CD4-positive, alpha-beta T cell treated with Interferon alpha-2 for 1 hour (primary cell): Measurements from ENCODE around the gene TPST2.
A peak's percentile ranks its signal among the peaks of the same experiment; 100 is the strongest.

Experiments
- DNase-seq, 2 donors: peaks; one replicate each; pipeline ENCODE4 v3.0.0-alpha.2; 2020 to 2022

TPST2 gene

GRCh38 chr22:26579331-26579886, 10.5 kb downstream of the TPST2 start:
- peak; percentile 55 to 63 for DNase-seq

- no peak for DNase-seq
Observed at GRCh38 chr22:26577081-26577480, 12.9 kb downstream of the TPST2 start.

DNA sequence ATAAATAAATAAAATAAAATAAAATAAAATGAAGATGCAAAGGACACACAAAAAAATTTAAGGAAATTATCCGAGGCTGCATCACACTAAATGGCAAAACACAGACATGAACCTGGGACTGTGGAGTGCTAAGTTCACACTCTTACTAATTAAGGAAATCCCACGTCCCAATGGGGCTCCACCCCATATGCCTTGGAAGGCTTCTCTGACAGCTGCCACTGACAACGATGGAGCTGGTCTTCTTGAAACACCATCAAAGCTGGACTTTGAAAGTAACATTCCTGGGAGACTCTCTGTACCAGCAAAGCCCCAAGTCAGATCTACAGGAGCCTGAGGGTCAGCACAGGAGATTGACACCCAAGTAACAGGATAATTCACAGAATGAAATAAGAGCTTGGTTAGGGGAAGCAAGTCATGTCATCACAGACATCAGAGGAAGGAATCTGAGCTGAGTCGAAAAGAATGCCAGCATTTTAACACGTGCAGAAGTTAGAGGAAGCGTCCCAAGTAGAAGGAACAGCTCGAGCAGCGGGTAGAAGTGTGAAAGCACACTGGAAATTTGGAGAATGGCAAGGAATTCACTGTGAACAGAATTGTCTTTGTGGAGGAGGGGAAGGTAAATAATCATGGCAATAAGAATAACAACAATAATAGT, 13.8 kb downstream of the TPST2 start:
- no peak for DNase-seq

DNA sequence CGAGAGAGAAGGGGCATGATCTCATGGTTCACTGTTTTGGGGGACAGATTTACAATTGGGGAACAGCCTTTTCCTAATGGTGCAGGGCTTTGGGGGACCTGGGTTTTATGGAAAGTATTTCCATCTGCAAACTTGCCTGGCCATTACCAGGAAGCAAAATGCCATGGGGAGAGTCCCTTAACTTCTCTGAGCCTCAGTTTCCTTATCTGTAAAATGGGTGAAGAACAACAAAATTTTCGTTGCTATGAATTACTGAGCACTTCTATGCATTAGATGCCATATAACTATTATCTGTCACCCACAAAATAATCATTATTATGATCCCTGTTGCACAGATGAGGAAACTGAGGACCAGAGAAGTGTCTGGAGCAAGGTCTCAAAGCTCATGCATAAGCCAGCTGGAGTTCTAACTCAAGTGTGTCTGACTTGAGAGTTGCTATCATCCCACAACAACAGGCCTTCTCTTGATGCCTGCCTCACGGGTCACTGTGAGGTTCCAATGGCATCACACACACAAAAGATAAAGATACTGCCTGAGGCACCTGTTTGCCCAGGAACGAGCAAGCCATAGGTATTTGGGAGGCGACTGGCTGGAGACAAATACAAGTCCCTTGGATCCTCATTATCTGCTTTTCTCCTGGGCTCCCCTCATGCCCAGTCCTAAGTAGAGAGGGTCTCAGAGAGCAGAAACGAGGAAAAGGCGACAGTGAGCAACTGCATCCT, 15.8 kb downstream of the TPST2 start:
- no peak for DNase-seq

DNA sequence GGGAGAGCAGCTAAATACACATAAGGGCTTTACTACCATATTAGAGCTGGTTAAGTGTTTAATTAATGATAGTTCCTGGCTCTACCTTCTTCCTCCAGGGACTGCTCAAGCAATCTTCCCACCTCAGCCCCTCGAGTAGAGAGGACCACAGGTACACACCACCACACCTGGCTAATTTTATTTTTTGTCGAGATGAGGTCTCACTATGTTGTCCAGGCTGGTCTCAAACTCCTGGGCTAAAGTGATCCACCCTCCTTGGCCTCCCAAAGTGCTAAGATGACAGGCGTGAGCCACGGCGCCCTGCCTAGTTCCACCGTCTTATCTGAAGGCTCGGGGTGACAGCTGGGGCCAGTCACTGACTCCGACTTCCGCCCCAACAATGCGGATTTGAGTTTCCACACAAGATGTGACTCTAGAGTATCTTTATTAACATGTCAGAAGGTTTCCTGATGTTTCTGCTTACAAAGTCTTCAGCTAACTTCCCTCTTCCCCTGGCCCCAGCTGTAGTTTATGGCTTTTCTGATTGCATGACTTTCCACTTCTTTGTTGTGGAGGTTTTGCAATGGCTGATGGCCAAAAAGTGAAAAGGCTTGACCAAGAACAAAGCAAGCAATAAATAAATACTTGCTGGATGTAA, 16.8 kb downstream of the TPST2 start:
- DNase-seq, result peak in 1 of 2 donors; percentile 52

- no peak for DNase-seq
Observed at GRCh38 chr22:26570864-26571525, 18.9 kb downstream of the TPST2 start.

GRCh38 chr22:26570115-26570514, 19.8 kb downstream of the TPST2 start:
- DNase-seq, result no peak

DNA sequence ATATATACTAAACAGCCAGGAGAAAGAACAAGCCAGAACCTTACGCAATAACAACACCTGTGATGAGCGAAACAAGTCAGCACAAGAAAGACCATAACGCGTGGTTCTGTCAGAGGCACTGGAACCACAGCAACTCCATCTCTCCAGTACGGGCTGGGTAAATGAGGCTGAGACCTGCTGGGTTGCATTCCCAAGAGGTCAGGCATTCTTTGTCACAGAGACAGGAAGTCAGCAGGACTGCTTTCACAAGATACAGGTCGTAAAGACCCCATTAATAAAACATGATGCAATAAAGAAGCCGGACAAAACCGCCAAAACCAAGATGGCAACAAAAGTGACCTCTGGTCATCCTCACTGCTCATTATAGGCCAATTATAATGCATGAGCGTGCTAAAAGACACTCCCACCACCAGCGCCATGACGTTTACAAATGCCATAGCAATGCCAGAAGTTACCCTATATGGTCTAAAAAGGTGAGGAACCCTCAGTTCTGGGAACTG, 21.7 kb downstream of the TPST2 start:
- DNase-seq, result no peak

GRCh38 chr22:26567610-26568009, 22.3 kb downstream of the TPST2 start:
- no peak for DNase-seq

DNA sequence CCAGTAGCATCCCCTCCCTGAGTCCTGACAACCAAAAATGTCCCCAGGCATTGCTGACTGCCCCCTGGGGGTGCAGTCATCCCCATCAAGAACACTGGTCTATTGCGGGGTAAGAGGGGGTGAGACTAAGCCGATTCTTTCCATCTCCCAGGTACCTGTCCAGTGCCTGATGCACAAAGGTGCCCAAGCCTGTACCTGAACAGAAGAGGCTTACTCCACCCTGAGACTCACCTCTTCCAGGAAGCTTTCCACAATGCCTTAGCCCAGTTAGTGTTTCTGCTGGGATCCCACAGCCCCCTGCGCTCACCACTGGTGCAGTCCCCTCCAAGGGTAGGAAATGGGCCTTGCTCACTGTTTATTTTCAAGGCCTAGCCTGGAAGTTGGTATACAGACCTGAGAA, 22.9 kb downstream of the TPST2 start:
- no peak for DNase-seq

GRCh38 chr22:26565889-26566288, 24.0 kb downstream of the TPST2 start:
- DNase-seq, result no peak

DNA sequence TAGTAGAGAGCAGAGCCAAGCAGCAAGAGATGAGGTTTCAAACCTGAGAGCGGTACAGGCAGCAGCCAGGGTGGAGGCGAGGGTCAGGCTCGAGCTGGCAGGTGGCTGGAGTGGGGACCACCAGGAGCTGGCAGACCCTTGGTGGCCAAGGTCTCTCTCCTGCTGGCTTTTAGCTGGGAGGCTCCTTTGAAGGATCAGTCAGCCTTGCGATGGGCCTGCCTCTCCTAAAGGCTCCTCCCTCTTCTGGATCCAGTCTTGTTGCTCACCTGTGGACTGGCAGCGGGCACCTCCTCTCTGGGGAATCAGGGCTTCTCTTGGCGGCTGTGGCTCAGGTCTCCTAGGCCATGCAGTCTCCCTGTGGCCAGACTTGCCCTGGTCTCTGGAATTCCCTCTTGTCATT, 24.8 kb downstream of the TPST2 start:
- no peak for DNase-seq

DNA sequence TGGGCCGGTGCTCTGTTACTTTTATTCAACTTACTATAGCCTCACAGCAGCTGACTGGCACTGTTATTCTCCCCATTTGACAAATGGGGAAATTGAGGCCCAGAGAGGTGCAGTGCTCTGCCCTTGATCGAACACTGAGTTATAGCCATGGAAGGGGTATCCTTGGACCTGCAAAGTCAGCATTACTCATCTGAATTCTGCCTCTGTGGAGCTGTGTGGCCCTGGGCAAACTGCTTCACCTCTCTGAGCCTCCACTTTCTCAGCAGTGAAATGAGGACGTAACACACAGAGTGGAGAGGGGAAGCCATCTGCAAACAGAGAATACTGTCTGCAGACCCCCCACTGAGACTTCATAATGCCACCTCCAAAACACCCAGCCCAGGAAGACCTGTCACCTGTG, 25.3 kb downstream of the TPST2 start:
- DNase-seq, result no peak

DNA sequence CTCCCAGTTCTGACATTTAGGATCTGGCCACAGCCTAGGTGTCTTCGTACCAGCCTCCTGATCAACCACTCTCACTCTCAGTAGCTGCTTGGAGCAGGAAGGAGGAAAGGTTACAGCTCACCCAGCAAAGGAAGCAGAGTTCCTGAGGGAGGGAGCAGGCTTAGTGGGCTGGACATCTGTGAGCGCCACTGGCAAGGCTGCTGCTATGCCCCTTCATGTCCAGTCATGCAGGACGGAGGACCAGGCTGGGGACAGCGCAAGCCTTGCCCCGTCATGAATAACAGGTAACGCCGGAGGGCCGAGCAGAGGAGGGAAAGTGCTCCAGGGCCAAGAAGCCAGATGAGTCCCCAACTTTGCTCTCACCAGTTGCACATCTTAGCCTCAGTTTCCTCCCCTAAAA, 25.8 kb downstream of the TPST2 start:
- no peak for DNase-seq

GRCh38 chr22:26563022-26563421, 26.9 kb downstream of the TPST2 start:
- DNase-seq, result peak in 1 of 2 donors; percentile 45

DNA sequence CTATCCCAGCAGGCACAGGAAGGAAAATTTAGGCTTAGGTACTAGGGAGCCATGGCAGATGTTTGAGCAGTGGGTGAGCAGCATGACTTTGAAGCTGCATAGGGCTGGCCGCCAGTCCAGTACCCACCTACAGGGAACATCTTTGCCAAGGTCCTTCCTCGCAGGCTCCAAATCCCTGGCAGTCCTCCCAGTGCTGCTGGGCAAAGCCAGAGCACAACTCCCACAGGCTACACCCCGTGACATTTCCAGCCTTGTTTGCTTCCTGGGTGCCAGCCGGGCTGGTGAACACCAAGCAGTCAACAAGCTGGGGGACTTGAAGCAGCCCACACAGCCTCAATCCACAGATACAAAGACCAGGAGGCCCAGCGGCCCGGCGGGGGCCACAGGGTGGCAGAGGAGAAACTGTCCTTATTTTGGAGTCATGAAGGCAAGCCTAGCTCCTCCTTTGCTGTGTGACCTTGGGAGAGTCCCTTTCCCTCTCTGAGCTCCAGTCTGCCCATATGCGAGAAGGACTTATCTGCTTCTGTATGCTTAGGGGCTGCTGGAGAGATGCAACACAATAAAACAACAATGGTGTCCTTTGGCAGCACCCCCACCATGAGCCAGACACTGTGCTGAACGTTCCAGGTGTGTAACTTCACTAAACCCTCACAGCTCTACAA, 28.0 kb downstream of the TPST2 start:
- no peak for DNase-seq

DNA sequence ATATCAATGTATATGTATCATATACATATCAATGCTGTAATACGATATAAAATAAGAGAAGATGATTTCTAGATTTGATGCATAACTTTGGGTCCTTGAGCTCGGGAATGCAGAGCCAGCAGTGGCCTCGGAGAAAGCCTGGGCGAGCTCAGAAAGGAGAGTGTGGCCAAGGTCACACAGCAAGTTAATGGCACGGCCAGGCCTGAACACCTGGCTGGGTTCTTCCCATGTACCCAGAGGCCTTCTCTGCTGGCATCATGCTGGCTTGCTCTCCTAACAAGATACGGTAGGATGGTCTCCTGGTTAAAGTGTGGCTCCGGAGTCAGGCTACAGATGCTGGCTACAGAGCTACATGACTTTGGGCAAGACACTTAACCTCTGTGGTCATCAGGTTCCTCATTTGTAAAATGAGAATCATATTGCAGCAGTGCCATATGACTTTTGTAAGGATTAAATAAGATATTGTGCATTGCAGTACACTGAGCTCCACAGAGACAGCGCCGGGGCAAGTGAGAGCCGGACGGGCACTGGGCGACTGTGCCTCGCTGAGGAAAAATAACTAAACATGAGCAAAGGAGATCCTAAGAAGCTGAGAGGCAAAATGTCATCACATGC, 29.9 kb downstream of the TPST2 start:
- DNase-seq, result no peak

DNA sequence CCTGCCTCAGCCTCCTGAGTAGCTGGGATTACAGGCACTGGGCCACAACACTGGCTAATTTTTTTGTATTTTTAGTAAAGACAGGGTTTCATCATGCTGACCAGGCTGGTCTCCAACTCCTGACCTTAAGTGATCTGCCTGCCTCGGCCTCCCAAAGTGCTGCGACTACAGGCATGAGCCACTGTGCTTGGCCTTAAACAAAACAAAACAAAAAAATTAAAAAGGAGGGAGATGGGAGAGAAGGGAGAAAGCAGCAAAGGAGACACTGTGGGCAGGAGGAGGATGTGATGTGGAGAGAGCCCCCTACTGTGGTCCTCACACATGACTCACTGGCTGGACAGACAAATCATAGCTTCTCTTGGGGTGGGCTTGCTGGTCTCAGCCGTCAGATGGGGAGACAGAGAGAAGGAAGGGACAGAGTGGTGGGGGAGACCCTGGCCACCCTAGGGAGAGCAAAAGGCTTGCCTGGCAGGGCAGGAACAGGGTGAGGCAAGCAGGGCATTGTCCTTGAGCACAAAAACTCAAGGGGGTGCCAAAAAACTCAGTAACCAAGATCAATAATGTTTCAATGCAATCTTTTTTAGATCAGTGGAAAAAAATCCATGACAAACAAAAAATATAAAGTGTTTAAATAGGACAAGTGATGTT, 31.6 kb downstream of the TPST2 start:
- no peak for DNase-seq

DNA sequence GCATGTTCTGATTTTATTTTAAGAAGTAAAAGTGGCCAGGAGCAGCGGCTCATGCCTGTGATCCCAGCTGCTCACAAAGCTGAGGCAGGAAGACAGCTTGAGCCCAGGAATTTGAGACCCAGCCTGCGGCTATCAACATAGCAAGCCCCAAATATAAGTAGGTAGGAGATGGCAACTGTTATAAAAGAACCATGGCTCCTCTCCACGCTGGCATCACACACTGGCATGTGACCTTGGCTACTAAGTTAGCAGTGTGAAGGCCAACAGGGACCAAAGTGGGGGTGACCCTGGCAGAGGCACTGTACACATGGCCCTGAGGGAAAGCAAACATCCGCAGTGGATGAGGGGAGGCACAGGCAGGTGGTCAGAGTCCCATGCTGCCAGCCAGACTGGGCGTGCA, 33.0 kb downstream of the TPST2 start:
- no peak for DNase-seq

GRCh38 chr22:26555478-26555877, 34.5 kb downstream of the TPST2 start:
- no peak for DNase-seq

- DNase-seq, result no peak
Observed at GRCh38 chr22:26554956-26555355, 35.0 kb downstream of the TPST2 start.
